Ovary (tissue), 9 donors: ENCODE results near the gene FAM136A. TPM values are rescaled to one million over a fixed set of nuclear protein-coding genes. Genes with fewer than 3 reads are reported as not detected.

Source experiments
- DNase-seq, 5 donors: peaks; one replicate each; pipeline ENCODE4 v3.0.0-alpha.2; 2019 to 2020
- H3K27ac ChIP-seq, 2 donors: fragments of 200-600 bp; one replicate each; pipeline versions ENCODE4 v1.5.1 to v1.8.0; 2019 to 2022
- H3K27me3 ChIP-seq: fragments of 200-600 bp; one replicate; pipeline ENCODE4 v1.8.0; 2022
- H3K36me3 ChIP-seq: fragments of 200-600 bp; sonication (generic); one replicate; pipeline ENCODE4 v1.5.1; 2019
- H3K4me1 ChIP-seq: one replicate; pipeline ENCODE4 v1.8.1; 2013; ENCODE audit warnings: mild to moderate bottlenecking, moderate library complexity; ENCODE audit not compliant: insufficient read depth
- H3K4me3 ChIP-seq: fragments of 200-600 bp; sonication (generic); one replicate; pipeline ENCODE4 v1.5.1; 2017
- H3K9me3 ChIP-seq, 2 donors: fragments of 200-600 bp in 1 of 2; sonication (generic) in 1 of 2; one replicate each; pipeline versions ENCODE4 v1.5.1 to v1.8.1; 2013 to 2019; ENCODE audit warnings: mild to moderate bottlenecking in 1 of 2, moderate library complexity in 1 of 2
- EP300 ChIP-seq: sonication (generic); formaldehyde crosslinking; IDR thresholded peaks from one replicate; pipeline ENCODE4 v1.6.1; 2017; ENCODE audit warnings: antibody characterized with exemption
- POLR2A ChIP-seq: fragments of 450-650 bp; IDR thresholded peaks from one replicate; pipeline ENCODE4 v1.6.1; 2017; ENCODE audit warnings: antibody characterized with exemption, mild to moderate bottlenecking, moderate library complexity
- WGBS, 3 donors: extraction: QIAGEN DNeasy Blood & Tissue Kit in 1 of 3; methylation state at CpG; one replicate each; pipeline versions ENCODE4 v1.1.5 to v1.1.7; 2013 to 2017; 5-methylcytosine and 5-hydroxymethylcytosine counted together
- intact Hi-C, 4 donors: fragments of 100-400 bp; cut with DNase I; formaldehyde crosslinking; loops; one replicate each; pipeline versions ENCODE4 v1.11.0 to v1.15.1; 2022 to 2023
- polyA plus RNA-seq, 2 donors: library from polyadenylated mRNA; stranded (reverse); fragments of 200-250 nt in 1 of 2; fragments of 350-450 nt in 1 of 2; fragmentation: Illumina TruSeq in 1 of 2; extraction: RNeasy Lipid Tissue Mini Kit (QIAGEN cat#74804) in 1 of 2; gene quantifications; one replicate each; pipeline ENCODE4 v1.2.3, GENCODE V29; 2013 to 2014
- total RNA-seq, 7 donors: library from RNA; depleted of rRNA in 2 of 7; stranded (reverse); fragments of >200 nt in 2 of 7; fragmentation: NEBNext Ultra II Directional in 3 of 7; extraction: Animal tissue kit (Norgen Biotek cat#: 25700) in 3 of 7; gene quantifications; one replicate each; pipeline versions ENCODE4 v1.1.0 to v1.2.4, GENCODE V29; 2016 to 2023
- TF ChIP-seq, protein P1 (sequence below), 3 donors: fragments of 450-650 bp in 2 of 3; fragments of 200-600 bp in 1 of 3; IDR thresholded peaks; one replicate each; pipeline versions ENCODE4 v1.5.1 to v1.8.0; 2016 to 2022; ENCODE audit warnings: antibody characterized with exemption in 3 of 3, mild to moderate bottlenecking in 1 of 3
- donor health status: DM: no; HTN: no; CAD: no; lungs with moderate emphysema.
- donor health status: DM: no; HTN: no; CAD: no.
- donor health status: Bipolar disorder and iron deficiency.
- donor health status: DM: yes; HTN: yes; CAD: no.
- donor health status: DM: no; HTN: no; CAD: no.
- donor health status: DM: yes; HTN: yes; CAD: no.

The FAM136A gene
- total and polyA plus RNA-seq, 9 donors, result 10.4 to 34.5 (median 17.2) TPM

DNA sequence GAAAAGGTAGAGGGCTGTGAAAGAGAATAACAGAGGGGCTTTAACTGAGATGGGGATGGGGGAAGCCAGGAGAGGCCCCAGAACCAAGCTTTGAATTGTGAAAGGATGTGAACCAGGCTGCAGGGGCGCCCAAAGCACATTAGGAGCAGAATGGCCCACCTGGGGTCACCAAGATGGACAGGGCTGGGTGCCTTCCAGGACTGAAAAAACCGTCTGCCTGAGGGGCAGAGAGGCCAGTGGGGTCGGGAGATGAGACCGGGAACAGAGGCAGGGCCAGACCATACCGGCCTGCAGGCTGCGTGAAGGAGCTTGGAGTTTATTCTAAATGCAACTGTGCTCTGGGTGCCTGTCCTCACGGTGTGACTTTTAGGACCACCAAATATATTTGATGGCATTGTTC, 29.1 kb upstream of the FAM136A start:
- no peak for DNase-seq
- Histone ChIP-seq H3K27ac (no peak overlapping the region), H3K27me3 (no peaks in the 10 kb centered on the region), H3K4me3 (no peak overlapping the region), H3K9me3 (no peaks in the 10 kb centered on the region), H3K4me1 (peaks cover 6% of the 10 kb centered on the region), H3K36me3 (no peaks in the 10 kb centered on the region)
- intact Hi-C loops, result no loop called here
- TF ChIP-seq, protein P1, sequence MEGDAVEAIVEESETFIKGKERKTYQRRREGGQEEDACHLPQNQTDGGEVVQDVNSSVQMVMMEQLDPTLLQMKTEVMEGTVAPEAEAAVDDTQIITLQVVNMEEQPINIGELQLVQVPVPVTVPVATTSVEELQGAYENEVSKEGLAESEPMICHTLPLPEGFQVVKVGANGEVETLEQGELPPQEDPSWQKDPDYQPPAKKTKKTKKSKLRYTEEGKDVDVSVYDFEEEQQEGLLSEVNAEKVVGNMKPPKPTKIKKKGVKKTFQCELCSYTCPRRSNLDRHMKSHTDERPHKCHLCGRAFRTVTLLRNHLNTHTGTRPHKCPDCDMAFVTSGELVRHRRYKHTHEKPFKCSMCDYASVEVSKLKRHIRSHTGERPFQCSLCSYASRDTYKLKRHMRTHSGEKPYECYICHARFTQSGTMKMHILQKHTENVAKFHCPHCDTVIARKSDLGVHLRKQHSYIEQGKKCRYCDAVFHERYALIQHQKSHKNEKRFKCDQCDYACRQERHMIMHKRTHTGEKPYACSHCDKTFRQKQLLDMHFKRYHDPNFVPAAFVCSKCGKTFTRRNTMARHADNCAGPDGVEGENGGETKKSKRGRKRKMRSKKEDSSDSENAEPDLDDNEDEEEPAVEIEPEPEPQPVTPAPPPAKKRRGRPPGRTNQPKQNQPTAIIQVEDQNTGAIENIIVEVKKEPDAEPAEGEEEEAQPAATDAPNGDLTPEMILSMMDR (IDR thresholded peaks at IDR 0.05), result no peak
- TF ChIP-seq POLR2A (no peak), EP300 (no peak)
- 79 to 85% (median 80%) methylated on average over 7 of the region's 7 CpGs for WGBS, 3 donors

GRCh38 chr2:70330476-70330875, 28.6 kb upstream of the FAM136A start:
- Histone ChIP-seq H3K27ac (no peak overlapping the region), H3K4me3 (no peak overlapping the region), H3K27me3 (no peaks in the 10 kb centered on the region), H3K9me3 (no peaks in the 10 kb centered on the region), H3K36me3 (no peaks in the 10 kb centered on the region), H3K4me1 (peaks cover 6% of the 10 kb centered on the region)
- TF ChIP-seq, protein P1 (IDR thresholded peaks at IDR 0.05), result no peak
- TF ChIP-seq EP300, result no peak
- no peak for TF ChIP-seq POLR2A
- intact Hi-C loops, result no loop called here
- 69 to 83% (median 77%) methylated on average over 3 of the region's 3 CpGs for WGBS, 3 donors
- DNase-seq, result no peak

DNA sequence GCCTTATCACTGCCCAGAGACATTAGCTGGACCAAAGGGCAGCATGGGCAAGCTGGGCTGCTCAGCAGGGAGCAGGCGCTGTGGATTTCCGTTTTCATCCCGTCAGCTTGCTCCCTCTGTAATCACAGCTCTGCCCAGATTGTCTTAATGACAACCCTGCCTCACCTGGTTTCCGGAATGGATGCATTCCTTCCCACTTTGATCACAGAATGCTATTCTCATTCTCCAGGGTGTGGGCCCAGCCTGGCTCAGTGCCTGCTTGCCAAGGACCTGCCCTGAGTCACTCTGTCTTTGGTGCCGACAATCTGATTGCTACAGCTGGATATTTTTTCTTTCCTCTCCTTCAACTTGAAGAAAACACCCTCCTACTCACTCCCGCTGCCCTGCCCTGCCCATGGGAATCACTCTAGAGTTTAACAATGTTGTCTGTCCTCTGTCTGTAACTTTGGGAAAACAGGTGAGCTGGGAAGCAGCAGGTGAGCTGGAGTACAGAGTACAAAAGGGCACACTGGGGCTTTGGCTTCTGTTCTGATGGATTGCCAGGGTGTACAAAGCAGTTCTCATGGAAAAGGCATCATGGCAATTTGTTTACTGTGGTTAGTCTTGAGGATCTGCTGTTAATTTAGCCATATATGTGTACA, 27.2 kb upstream of the FAM136A start:
- H3K27ac ChIP-seq, result no peak overlapping the region
- no peaks in the 10 kb centered on the region for H3K36me3 ChIP-seq
- DNase-seq, result no peak
- TF ChIP-seq, protein P1 (IDR thresholded peaks at IDR 0.05), result no peak
- no peak for TF ChIP-seq POLR2A
- no peak for TF ChIP-seq EP300
- intact Hi-C loops, result no loop called here
- peaks cover 6% of the 10 kb centered on the region for H3K4me1 ChIP-seq
- H3K9me3 ChIP-seq, result no peaks in the 10 kb centered on the region
- no peaks in the 10 kb centered on the region for H3K27me3 ChIP-seq
- 44 to 66% (median 55%) methylated on average over 6 of the region's 6 CpGs for WGBS, 3 donors
- no peak overlapping the region for H3K4me3 ChIP-seq

GRCh38 chr2:70325875-70326274, 24.0 kb upstream of the FAM136A start:
- peaks cover 6% of the 10 kb centered on the region for H3K4me1 ChIP-seq
- WGBS, 3 donors, result 87 to 93% (median 87%) methylated on average over 7 of the region's 7 CpGs
- no peaks in the 10 kb centered on the region for H3K9me3 ChIP-seq
- intact Hi-C loops, result no loop called here
- H3K27me3 ChIP-seq, result no peaks in the 10 kb centered on the region
- H3K36me3 ChIP-seq, result no peaks in the 10 kb centered on the region
- no peak overlapping the region for H3K27ac ChIP-seq
- no peak for DNase-seq
- TF ChIP-seq, protein P1 (IDR thresholded peaks at IDR 0.05), result no peak
- TF ChIP-seq POLR2A (no peak), EP300 (no peak)
- no peak overlapping the region for H3K4me3 ChIP-seq
